ENCODE measurements around the gene FAM171A2.

The FAM171A2 gene

GRCh38 chr17:44318077-44318892 is 45.4 kb downstream of the FAM171A2 start:
- no peak for DNase-seq

DNA sequence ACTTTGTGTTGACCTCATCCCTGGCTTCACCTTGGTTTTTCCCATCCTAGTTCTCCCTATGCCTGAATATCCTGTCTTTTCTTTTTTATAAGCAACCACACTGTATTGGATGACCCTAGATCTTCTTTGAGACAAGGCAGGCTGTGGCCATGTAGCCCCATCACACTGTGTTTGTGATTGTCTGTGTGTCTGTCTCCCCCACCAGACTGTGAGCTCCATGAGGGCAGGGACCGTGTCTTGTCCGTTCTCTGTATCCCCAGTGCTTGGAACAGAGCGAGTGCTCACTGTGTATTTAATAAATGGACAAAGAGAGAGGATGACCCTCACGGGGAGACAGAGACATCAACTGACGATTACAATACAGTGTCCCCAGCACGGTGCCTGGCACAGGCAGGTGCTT is 46.1 kb downstream of the FAM171A2 start:
- DNase-seq = no peak

DNA sequence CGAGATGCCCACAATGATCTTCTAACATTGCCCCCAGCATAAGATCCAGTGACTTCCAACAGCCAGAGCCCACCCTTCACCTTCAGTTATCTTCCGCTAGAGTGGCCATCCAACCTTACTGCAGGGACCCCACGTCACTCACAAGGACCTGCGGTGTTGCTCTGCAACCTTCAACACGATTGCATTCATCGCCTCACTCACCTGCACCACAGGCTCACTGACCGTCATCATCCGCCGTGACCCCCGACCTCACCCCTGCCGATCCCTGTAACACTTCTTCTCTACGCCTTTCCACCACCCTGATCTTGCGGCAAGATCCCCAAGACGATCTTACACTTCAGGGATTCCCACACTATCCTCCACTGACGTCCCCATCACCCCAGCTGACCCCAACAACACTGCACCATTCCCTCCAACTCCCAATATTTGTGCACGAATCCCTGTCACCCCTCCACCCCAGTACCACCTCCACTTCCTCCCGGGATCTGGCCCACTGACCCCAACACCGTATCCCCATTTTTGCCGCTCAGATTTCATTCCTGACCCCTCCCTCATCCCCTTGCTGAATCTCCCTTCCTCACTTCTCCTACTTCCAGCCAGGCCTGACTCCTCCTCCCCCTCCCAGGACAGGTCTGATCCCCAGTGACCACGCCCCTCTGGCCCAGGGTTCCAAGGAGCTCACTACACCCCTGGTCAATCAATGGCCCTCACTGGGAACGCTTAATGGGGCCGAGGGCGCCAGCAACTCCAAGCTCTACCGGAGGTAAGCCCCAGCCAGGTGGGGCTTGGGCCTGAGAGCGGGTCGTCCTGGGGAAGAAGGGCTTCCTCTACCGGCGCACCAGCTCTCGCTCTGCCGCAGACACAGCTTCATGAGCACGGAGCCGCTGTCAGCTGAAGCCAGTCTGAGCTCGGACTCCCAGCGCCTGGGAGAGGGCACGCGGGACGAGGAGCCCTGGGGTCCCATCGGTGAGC is 47.6 kb downstream of the FAM171A2 start:
- no peak for DNase-seq

GRCh38 chr17:44314869-44315661 is 48.6 kb downstream of the FAM171A2 start:
- DNase-seq = peak in 2 of 5 donors; percentile 25 to 33

DNA sequence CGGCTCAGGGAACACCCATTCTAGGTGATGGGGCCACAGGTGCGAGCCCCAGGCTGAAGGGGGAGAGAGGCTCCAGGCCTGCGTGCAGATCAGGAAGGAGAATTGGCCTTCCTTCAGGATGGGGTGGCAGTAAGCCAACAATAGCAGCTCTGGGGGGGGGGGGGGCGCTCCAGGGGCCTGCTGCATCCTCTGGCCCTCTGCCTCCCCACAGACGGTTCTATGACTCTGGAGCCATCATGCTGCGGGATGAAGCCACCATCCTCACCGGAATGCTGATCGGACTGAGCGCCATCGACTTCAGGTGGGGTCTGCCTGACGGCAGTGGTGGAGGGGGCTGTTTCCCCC is 49.2 kb downstream of the FAM171A2 start:
- no peak for DNase-seq

- no peak for DNase-seq
Observed at GRCh38 chr17:44314031-44314430, 49.6 kb downstream of the FAM171A2 start.

GRCh38 chr17:44312396-44313104 is 51.1 kb downstream of the FAM171A2 start:
- no peak for DNase-seq

GRCh38 chr17:44311562-44312181 is 52.0 kb downstream of the FAM171A2 start:
- no peak for DNase-seq

GRCh38 chr17:44310609-44311376 is 52.9 kb downstream of the FAM171A2 start:
- DNase-seq = no peak

GRCh38 chr17:44310188-44310587 is 53.5 kb downstream of the FAM171A2 start:
- no peak for DNase-seq

GRCh38 chr17:44309472-44309871 is 54.2 kb downstream of the FAM171A2 start:
- no peak for DNase-seq

- DNase-seq = no peak
Observed at GRCh38 chr17:44308865-44309264, 54.8 kb downstream of the FAM171A2 start.

- peak; percentile 59 to 82 (median 80) for DNase-seq
Observed at GRCh38 chr17:44308320-44308818, 55.3 kb downstream of the FAM171A2 start, which contains the start of gene RUNDC3A. Gene RUNDC3A (plus strand): TSS chr17:44308601. CDS start chr17:44308833, 232 bp downstream.

GRCh38 chr17:44307387-44308186 is 56.1 kb downstream of the FAM171A2 start:
- no peak for DNase-seq

DNA sequence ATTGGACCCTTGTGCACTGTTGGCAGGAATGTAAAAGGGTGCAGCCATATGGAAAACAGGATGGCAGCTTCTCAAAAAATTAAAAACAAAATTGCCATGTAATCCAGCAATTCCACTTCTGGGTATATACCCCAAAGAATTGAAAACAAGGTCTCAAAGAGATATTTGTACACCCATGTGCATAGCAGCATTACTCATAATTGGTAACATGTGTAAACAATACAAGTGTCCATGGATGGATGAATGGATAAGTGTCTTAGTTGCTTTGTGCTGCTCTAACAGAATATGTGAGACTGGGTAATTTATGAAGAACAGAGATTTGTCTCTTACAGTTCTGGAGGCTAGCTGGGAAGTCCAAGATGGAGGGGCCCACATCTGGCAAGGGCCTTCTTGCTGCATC is 59.0 kb downstream of the FAM171A2 start:
- no peak for DNase-seq

Measured in T-helper 1 cell (primary cell).